22Rv1 (cell line): Measurements from ENCODE around the gene XRN1.

ENCODE experiments used
- CTCF ChIP-seq: fragments of 450-650 bp; IDR thresholded peaks from 2 replicates; pipeline ENCODE4 v1.5.1; 2017; ENCODE audit warnings: mild to moderate bottlenecking
- ZFX ChIP-seq: fragments of 450-650 bp; IDR thresholded peaks from 2 replicates; pipeline ENCODE4 v1.6.1; 2017; ENCODE audit warnings: antibody characterized with exemption, borderline replicate concordance

- no peak for TF ChIP-seq CTCF
- no peak for TF ChIP-seq ZFX
These were observed 44.3 kb upstream of the XRN1 start for GRCh38 chr3:142492184-142492583.
